Measurements from ENCODE around the gene MRPS27.

DNA sequence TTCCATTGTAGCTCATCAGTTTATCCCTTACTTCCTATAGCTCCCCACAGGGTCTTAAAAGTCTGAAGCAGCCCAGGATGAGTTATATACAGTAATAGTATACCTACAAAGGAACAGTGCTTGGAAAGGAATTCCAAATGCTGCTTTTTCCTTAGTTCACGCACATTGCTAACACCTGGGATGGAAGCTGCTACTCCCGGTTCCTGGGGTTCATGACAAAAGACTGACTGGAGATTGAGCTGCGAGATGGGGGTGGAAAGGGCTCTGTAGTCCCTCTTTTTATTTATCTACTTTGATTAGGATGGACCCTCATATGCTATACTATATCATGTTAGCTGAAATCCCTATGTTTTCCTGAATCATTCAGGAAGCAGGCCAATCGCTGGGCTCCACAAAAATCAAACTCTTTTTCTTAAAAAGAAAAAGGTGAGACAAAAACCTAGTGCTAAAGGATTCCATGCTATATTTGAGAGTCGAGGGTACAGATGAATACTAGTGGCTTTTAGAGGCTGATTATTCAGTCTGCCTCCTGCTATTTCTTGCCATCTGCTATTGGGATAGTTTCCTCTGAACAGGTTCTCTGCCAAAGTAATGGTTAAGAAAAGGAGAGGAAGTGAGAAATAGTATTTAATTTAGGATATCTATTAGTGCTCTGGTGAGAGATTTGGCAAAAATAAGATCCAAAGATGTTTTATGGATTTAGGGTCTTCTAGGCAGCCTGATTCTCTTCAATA lies 81.2 kb downstream of the MRPS27 start:
- TF ChIP-seq, protein P1, sequence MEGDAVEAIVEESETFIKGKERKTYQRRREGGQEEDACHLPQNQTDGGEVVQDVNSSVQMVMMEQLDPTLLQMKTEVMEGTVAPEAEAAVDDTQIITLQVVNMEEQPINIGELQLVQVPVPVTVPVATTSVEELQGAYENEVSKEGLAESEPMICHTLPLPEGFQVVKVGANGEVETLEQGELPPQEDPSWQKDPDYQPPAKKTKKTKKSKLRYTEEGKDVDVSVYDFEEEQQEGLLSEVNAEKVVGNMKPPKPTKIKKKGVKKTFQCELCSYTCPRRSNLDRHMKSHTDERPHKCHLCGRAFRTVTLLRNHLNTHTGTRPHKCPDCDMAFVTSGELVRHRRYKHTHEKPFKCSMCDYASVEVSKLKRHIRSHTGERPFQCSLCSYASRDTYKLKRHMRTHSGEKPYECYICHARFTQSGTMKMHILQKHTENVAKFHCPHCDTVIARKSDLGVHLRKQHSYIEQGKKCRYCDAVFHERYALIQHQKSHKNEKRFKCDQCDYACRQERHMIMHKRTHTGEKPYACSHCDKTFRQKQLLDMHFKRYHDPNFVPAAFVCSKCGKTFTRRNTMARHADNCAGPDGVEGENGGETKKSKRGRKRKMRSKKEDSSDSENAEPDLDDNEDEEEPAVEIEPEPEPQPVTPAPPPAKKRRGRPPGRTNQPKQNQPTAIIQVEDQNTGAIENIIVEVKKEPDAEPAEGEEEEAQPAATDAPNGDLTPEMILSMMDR (IDR thresholded peaks at IDR 0.05; ENCODE audit: low read depth, low read length, missing input control), result no peak
- TF ChIP-seq TAF1 (conservative IDR thresholded peaks at IDR 0.05) (no peak), HNF4A (conservative IDR thresholded peaks at IDR 0.05) (no peak)

Measured in liver (tissue), 3 donors.